ENCODE measurements around the gene ALG14. TPM values are rescaled to one million over a fixed set of nuclear protein-coding genes. Genes with fewer than 3 reads are reported as not detected.
A peak's percentile ranks its signal among the peaks of the same experiment; 100 is the strongest.

The ALG14 gene
- total RNA-seq, 1 donor from 2014 or later, result 4.6 TPM

- H3K27ac ChIP-seq, result no peak overlapping the region
- DNase-seq, result no peak
- H3K9me3 ChIP-seq, result no peaks in the 10 kb centered on the region
- no peak for ATAC-seq
- H3K27me3 ChIP-seq (ENCODE audit: low read depth), result no peaks in the 10 kb centered on the region
- H3K36me3 ChIP-seq, result no peaks in the 10 kb centered on the region
- intact Hi-C loops (cut with DNase I), result no loop called here
- H3K4me1 ChIP-seq, result peaks cover 8% of the 10 kb centered on the region
- H3K4me3 ChIP-seq, result no peak overlapping the region
- TF ChIP-seq CTCF (IDR thresholded peaks at IDR 0.05), result no peak
Measured at GRCh38 chr1:95010158-95010557, 62.6 kb downstream of the ALG14 start.

- Histone ChIP-seq H3K4me3 (no peak overlapping the region), H3K36me3 (no peaks in the 10 kb centered on the region), H3K4me1 (peaks cover 7% of the 10 kb centered on the region), H3K27me3 (ENCODE audit: low read depth) (no peaks in the 10 kb centered on the region), H3K9me3 (no peaks in the 10 kb centered on the region), H3K27ac (no peak overlapping the region)
- ATAC-seq (peak in 1 of 2 donors; percentile 53), DNase-seq (no peak)
- intact Hi-C loops (cut with DNase I), result no loop called here
- TF ChIP-seq CTCF (IDR thresholded peaks at IDR 0.05), result no peak
Measured at GRCh38 chr1:95007687-95008086, 65.1 kb downstream of the ALG14 start.

GRCh38 chr1:95006681-95007080 lies 66.1 kb downstream of the ALG14 start:
- ATAC-seq, result no peak
- intact Hi-C loops (cut with DNase I), result no loop called here
- peaks cover 12% of the 10 kb centered on the region for H3K4me1 ChIP-seq
- TF ChIP-seq CTCF (IDR thresholded peaks at IDR 0.05), result no peak
- no peaks in the 10 kb centered on the region for H3K9me3 ChIP-seq
- H3K4me3 ChIP-seq, result no peak overlapping the region
- H3K27ac ChIP-seq, result no peak overlapping the region
- no peak for DNase-seq
- H3K36me3 ChIP-seq, result no peaks in the 10 kb centered on the region
- H3K27me3 ChIP-seq (ENCODE audit: low read depth), result no peaks in the 10 kb centered on the region

GRCh38 chr1:95005584-95005983 lies 67.2 kb downstream of the ALG14 start:
- no peaks in the 10 kb centered on the region for H3K36me3 ChIP-seq
- no peaks in the 10 kb centered on the region for H3K27me3 ChIP-seq (ENCODE audit: low read depth)
- peaks cover 12% of the 10 kb centered on the region for H3K4me1 ChIP-seq
- no peak overlapping the region for H3K27ac ChIP-seq
- no peaks in the 10 kb centered on the region for H3K9me3 ChIP-seq
- H3K4me3 ChIP-seq, result no peak overlapping the region
- intact Hi-C loops (cut with DNase I), result no loop called here
- ATAC-seq, result no peak
- no peak for DNase-seq
- TF ChIP-seq CTCF (IDR thresholded peaks at IDR 0.05), result no peak

- no peak for DNase-seq
- Histone ChIP-seq H3K27ac (no peak overlapping the region), H3K27me3 (ENCODE audit: low read depth) (no peaks in the 10 kb centered on the region), H3K4me3 (no peak overlapping the region), H3K4me1 (peaks cover 12% of the 10 kb centered on the region), H3K36me3 (no peaks in the 10 kb centered on the region), H3K9me3 (no peaks in the 10 kb centered on the region)
- ATAC-seq, result no peak
- TF ChIP-seq CTCF (IDR thresholded peaks at IDR 0.05), result no peak
- intact Hi-C loops (cut with DNase I), result no loop called here
Measured at GRCh38 chr1:95004013-95004412, 68.7 kb downstream of the ALG14 start.

- H3K4me1 ChIP-seq, result peaks cover 12% of the 10 kb centered on the region
- DNase-seq (no peak), ATAC-seq (peak in 1 of 2 donors; percentile 75)
- TF ChIP-seq CTCF (IDR thresholded peaks at IDR 0.05), result no peak
- H3K4me3 ChIP-seq, result no peak overlapping the region
- intact Hi-C loops (cut with DNase I), result no loop called here
- H3K36me3 ChIP-seq, result no peaks in the 10 kb centered on the region
- no peaks in the 10 kb centered on the region for H3K27me3 ChIP-seq (ENCODE audit: low read depth)
- no peak overlapping the region for H3K27ac ChIP-seq
- H3K9me3 ChIP-seq, result no peaks in the 10 kb centered on the region
Measured at GRCh38 chr1:95003433-95003738, 69.4 kb downstream of the ALG14 start.
